Measurements from ENCODE around the gene HSPB6. TPM values are rescaled to one million over a fixed set of nuclear protein-coding genes. Genes with fewer than 3 reads are reported as not detected.

Gene HSPB6
- total and polyA plus RNA-seq, 4 donors = 2.7 to 17.7 (median 5.6) TPM

DNA sequence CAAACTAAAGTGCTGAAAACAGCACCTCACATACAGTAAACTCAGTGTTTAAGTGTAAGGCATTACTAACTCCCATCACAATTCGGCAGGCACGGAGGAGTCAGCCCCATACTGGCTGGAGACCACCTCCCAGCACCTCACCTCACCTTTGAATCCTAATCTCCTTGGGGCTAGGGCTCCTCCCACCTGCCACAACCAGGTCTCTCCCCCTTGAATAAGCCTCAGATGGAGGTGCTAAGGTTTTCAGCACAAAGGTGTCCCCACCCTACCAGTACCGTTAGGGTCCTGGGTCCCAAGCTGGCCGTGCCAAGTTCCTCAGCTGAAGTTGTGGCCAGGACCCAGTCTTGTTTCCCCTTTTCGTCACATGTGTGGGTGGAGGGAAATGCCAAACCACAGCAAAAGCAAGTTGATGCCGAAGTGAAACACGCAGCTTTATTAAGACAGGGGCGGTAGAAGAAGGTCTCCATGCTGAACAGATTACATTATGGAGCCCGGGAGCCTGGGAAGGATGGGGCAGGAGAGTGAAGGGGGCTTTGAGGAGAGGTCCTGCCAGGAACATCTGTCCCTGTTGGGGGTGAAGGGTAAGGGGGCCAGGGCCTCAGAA lies 14.6 kb downstream of the HSPB6 start, which contains the start of gene IGFLR1:
Gene IGFLR1, minus strand, starts transcription at position 332 of the 604 bp plus-strand sequence. CDS start 1,272 bp downstream, outside the sequence.
- H3K27ac ChIP-seq (ENCODE audit: low read depth in 1 of 2, low read length in 2 of 2) = peak within 1 kb of the TSS; percentile 5 to 44
- TF ChIP-seq YY1 (IDR thresholded peaks at IDR 0.05) (peak; percentile 11), TAF1 (conservative IDR thresholded peaks at IDR 0.05) (no peak), HNF4A (conservative IDR thresholded peaks at IDR 0.05) (no peak), GABPA (IDR thresholded peaks at IDR 0.05 in 1 of 2, conservative IDR thresholded peaks at IDR 0.05 in 1 of 2) (no peak), EGR1 (IDR thresholded peaks at IDR 0.05; ENCODE audit: low read depth in 2 of 2) (no peak)
- TF ChIP-seq, protein P1, sequence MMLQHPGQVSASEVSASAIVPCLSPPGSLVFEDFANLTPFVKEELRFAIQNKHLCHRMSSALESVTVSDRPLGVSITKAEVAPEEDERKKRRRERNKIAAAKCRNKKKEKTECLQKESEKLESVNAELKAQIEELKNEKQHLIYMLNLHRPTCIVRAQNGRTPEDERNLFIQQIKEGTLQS (IDR thresholded peaks at IDR 0.05) = no peak
- TF ChIP-seq, protein P2, sequence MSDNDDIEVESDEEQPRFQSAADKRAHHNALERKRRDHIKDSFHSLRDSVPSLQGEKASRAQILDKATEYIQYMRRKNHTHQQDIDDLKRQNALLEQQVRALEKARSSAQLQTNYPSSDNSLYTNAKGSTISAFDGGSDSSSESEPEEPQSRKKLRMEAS (IDR thresholded peaks at IDR 0.05) = no peak
- 84% methylated on average over 9 of the region's 9 CpGs for WGBS
- H3K36me3 ChIP-seq (ENCODE audit: control insufficient read depth in 4 of 4, insufficient read depth in 3 of 4, low read depth in 1 of 4, low read length in 3 of 4) = peaks cover 3 to 19% (median 6%) of the 10 kb centered on the region in 4 donors
- peaks cover 12 to 58% (median 30%) of the 10 kb centered on the region in 4 donors for H3K4me1 ChIP-seq (ENCODE audit: control insufficient read depth in 4 of 4, insufficient read depth in 4 of 4, low read length in 3 of 4)
- H3K4me3 ChIP-seq (ENCODE audit: low read depth in 1 of 3, low read length in 3 of 3) = peak within 1 kb of the TSS in 1 of 3 donors; percentile 30
- H3K9me3 ChIP-seq (ENCODE audit: control insufficient read depth in 4 of 4, low read length in 3 of 4) = no peaks in the 10 kb centered on the region
- DNase-seq (ENCODE audit: low spot score) = no peak
- H3K27me3 ChIP-seq (ENCODE audit: control insufficient read depth in 4 of 4, insufficient read depth in 4 of 4, low read length in 3 of 4) = no peaks in the 10 kb centered on the region
- peak within 1 kb of the TSS; percentile 17 to 33 for H3K9ac ChIP-seq (ENCODE audit: low read depth in 1 of 2, low read length in 2 of 2)

DNA sequence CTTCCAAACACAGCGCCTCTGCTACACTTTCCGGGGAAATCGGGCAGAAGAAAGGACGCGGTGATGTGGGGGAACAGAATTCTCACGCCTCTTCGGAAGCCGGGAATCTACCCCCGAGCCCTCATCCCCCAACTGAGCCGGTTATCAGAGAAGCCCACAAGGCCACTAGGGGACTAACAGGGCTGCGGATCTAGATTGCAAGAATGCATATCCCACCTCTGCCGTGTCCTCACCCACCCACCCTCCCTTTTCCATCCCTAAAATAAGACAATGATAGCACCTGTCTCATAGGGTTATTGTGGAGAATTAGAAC lies 15.7 kb downstream of the HSPB6 start:
- H3K27me3 ChIP-seq (ENCODE audit: control insufficient read depth in 4 of 4, insufficient read depth in 4 of 4, low read length in 3 of 4) = no peaks in the 10 kb centered on the region
- H3K9me3 ChIP-seq (ENCODE audit: control insufficient read depth in 4 of 4, low read length in 3 of 4) = no peaks in the 10 kb centered on the region
- H3K4me1 ChIP-seq (ENCODE audit: control insufficient read depth in 4 of 4, insufficient read depth in 4 of 4, low read length in 3 of 4) = peaks cover 12 to 53% (median 25%) of the 10 kb centered on the region in 4 donors
- peak overlapping the region; percentile 89 to 93 for H3K27ac ChIP-seq (ENCODE audit: low read depth in 1 of 2, low read length in 2 of 2)
- peak overlapping the region in 1 of 2 donors; percentile 84 for H3K9ac ChIP-seq (ENCODE audit: low read depth in 1 of 2, low read length in 2 of 2)
- H3K4me3 ChIP-seq (ENCODE audit: low read depth in 1 of 3, low read length in 3 of 3) = peak overlapping the region; percentile 30 to 73 (median 51)
- H3K36me3 ChIP-seq (ENCODE audit: control insufficient read depth in 4 of 4, insufficient read depth in 3 of 4, low read depth in 1 of 4, low read length in 3 of 4) = peaks cover 7 to 29% (median 11%) of the 10 kb centered on the region in 4 donors
- DNase-seq (ENCODE audit: low spot score) = no peak
- 4% methylated on average over 12 of the region's 12 CpGs for WGBS
- TF ChIP-seq FOXA2 (IDR thresholded peaks at IDR 0.05) (no peak), EGR1 (IDR thresholded peaks at IDR 0.05; ENCODE audit: low read depth in 2 of 2) (no peak), RXRA (IDR thresholded peaks at IDR 0.05) (no peak), GABPA (IDR thresholded peaks at IDR 0.05 in 1 of 2, conservative IDR thresholded peaks at IDR 0.05 in 1 of 2) (no peak), TAF1 (conservative IDR thresholded peaks at IDR 0.05) (no peak), SP1 (IDR thresholded peaks at IDR 0.05) (no peak), JUND (IDR thresholded peaks at IDR 0.05) (no peak), HNF4G (IDR thresholded peaks at IDR 0.05) (no peak), NR2F2 (IDR thresholded peaks at IDR 0.05) (no peak), YY1 (IDR thresholded peaks at IDR 0.05) (no peak), FOXA1 (IDR thresholded peaks at IDR 0.05) (no peak), RAD21 (IDR thresholded peaks at IDR 0.05) (no peak), HNF4A (conservative IDR thresholded peaks at IDR 0.05) (no peak)
- TF ChIP-seq, protein P3, sequence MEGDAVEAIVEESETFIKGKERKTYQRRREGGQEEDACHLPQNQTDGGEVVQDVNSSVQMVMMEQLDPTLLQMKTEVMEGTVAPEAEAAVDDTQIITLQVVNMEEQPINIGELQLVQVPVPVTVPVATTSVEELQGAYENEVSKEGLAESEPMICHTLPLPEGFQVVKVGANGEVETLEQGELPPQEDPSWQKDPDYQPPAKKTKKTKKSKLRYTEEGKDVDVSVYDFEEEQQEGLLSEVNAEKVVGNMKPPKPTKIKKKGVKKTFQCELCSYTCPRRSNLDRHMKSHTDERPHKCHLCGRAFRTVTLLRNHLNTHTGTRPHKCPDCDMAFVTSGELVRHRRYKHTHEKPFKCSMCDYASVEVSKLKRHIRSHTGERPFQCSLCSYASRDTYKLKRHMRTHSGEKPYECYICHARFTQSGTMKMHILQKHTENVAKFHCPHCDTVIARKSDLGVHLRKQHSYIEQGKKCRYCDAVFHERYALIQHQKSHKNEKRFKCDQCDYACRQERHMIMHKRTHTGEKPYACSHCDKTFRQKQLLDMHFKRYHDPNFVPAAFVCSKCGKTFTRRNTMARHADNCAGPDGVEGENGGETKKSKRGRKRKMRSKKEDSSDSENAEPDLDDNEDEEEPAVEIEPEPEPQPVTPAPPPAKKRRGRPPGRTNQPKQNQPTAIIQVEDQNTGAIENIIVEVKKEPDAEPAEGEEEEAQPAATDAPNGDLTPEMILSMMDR (IDR thresholded peaks at IDR 0.05; ENCODE audit: low read depth, low read length, missing input control) = no peak
- TF ChIP-seq, protein P4, sequence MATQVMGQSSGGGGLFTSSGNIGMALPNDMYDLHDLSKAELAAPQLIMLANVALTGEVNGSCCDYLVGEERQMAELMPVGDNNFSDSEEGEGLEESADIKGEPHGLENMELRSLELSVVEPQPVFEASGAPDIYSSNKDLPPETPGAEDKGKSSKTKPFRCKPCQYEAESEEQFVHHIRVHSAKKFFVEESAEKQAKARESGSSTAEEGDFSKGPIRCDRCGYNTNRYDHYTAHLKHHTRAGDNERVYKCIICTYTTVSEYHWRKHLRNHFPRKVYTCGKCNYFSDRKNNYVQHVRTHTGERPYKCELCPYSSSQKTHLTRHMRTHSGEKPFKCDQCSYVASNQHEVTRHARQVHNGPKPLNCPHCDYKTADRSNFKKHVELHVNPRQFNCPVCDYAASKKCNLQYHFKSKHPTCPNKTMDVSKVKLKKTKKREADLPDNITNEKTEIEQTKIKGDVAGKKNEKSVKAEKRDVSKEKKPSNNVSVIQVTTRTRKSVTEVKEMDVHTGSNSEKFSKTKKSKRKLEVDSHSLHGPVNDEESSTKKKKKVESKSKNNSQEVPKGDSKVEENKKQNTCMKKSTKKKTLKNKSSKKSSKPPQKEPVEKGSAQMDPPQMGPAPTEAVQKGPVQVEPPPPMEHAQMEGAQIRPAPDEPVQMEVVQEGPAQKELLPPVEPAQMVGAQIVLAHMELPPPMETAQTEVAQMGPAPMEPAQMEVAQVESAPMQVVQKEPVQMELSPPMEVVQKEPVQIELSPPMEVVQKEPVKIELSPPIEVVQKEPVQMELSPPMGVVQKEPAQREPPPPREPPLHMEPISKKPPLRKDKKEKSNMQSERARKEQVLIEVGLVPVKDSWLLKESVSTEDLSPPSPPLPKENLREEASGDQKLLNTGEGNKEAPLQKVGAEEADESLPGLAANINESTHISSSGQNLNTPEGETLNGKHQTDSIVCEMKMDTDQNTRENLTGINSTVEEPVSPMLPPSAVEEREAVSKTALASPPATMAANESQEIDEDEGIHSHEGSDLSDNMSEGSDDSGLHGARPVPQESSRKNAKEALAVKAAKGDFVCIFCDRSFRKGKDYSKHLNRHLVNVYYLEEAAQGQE (IDR thresholded peaks at IDR 0.05) = no peak
- TF ChIP-seq, protein P5, sequence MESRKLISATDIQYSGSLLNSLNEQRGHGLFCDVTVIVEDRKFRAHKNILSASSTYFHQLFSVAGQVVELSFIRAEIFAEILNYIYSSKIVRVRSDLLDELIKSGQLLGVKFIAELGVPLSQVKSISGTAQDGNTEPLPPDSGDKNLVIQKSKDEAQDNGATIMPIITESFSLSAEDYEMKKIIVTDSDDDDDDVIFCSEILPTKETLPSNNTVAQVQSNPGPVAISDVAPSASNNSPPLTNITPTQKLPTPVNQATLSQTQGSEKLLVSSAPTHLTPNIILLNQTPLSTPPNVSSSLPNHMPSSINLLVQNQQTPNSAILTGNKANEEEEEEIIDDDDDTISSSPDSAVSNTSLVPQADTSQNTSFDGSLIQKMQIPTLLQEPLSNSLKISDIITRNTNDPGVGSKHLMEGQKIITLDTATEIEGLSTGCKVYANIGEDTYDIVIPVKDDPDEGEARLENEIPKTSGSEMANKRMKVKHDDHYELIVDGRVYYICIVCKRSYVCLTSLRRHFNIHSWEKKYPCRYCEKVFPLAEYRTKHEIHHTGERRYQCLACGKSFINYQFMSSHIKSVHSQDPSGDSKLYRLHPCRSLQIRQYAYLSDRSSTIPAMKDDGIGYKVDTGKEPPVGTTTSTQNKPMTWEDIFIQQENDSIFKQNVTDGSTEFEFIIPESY (IDR thresholded peaks at IDR 0.05) = no peak
- TF ChIP-seq, protein P1 (IDR thresholded peaks at IDR 0.05) = no peak
- TF ChIP-seq, protein P2 (IDR thresholded peaks at IDR 0.05) = no peak
